Liver (tissue), 9 donors: ENCODE measurements around the gene NSFL1C. TPM values are rescaled to one million over a fixed set of nuclear protein-coding genes. Genes with fewer than 3 reads are reported as not detected.
"Not testable (repeated sequence)": the region's sequence is repeated elsewhere in the genome, so short reads cannot be mapped to it uniquely, and the experiment has no call there.

ENCODE experiments used
- DNase-seq: peaks from one replicate; pipeline ENCODE4 v3.0.0-alpha.2; 2017; ENCODE audit warnings: low spot score
- H3K27ac ChIP-seq, 2 donors: one replicate each; pipeline ENCODE4 v1.7.0; 2013; ENCODE audit warnings: inconsistent platforms in 2 of 2, low read length in 2 of 2, control low read depth in 1 of 2, low read depth in 1 of 2, mild to moderate bottlenecking in 1 of 2
- H3K27me3 ChIP-seq, 4 donors: one replicate each; pipeline versions ENCODE4 v1.6.1 to v1.7.0; 2013; ENCODE audit warnings: low read length in 3 of 4, inconsistent platforms in 1 of 4, mild to moderate bottlenecking in 1 of 4, moderate library complexity in 1 of 4; ENCODE audit not compliant: control insufficient read depth in 4 of 4, insufficient read depth in 4 of 4
- H3K36me3 ChIP-seq, 4 donors: one replicate each; pipeline versions ENCODE4 v1.6.1 to v1.7.0; 2013; ENCODE audit warnings: low read length in 3 of 4, mild to moderate bottlenecking in 3 of 4, low read depth in 1 of 4, moderate library complexity in 1 of 4; ENCODE audit not compliant: control insufficient read depth in 4 of 4, insufficient read depth in 3 of 4
- H3K4me1 ChIP-seq, 4 donors: one replicate each; pipeline versions ENCODE4 v1.6.1 to v1.7.0; 2013; ENCODE audit warnings: low read length in 3 of 4, mild to moderate bottlenecking in 3 of 4, moderate library complexity in 1 of 4; ENCODE audit not compliant: control insufficient read depth in 4 of 4, insufficient read depth in 4 of 4
- H3K4me3 ChIP-seq, 3 donors: one replicate each; pipeline versions ENCODE4 v1.6.1 to v1.7.0; 2013; ENCODE audit warnings: low read length in 3 of 3, control low read depth in 1 of 3, low read depth in 1 of 3, mild to moderate bottlenecking in 1 of 3
- H3K9ac ChIP-seq, 2 donors: one replicate each; pipeline ENCODE4 v1.7.0; 2013; ENCODE audit warnings: low read length in 2 of 2, mild to moderate bottlenecking in 2 of 2, moderate library complexity in 2 of 2, control low read depth in 1 of 2, low read depth in 1 of 2
- H3K9me3 ChIP-seq, 4 donors: one replicate each; pipeline versions ENCODE4 v1.6.1 to v1.7.0; 2013; ENCODE audit warnings: low read length in 3 of 4; ENCODE audit not compliant: control insufficient read depth in 4 of 4
- ATF3 ChIP-seq: IDR thresholded peaks from 2 replicates; pipeline ENCODE4 v1.6.1; 2016; ENCODE audit warnings: antibody characterized with exemption
- FOXA1 ChIP-seq: IDR thresholded peaks from 2 replicates; pipeline ENCODE4 v1.6.1; 2016; ENCODE audit warnings: antibody characterized with exemption
- FOXA2 ChIP-seq: IDR thresholded peaks from 2 replicates; pipeline ENCODE4 v1.6.1; 2016; ENCODE audit warnings: antibody characterized with exemption
- GABPA ChIP-seq, 2 donors: IDR thresholded peaks in 1 of 2; conservative IDR thresholded peaks in 1 of 2; 2 replicates each; pipeline ENCODE4 v1.6.1; 2016; ENCODE audit warnings: antibody characterized with exemption in 2 of 2, mild to moderate bottlenecking in 1 of 2, moderate library complexity in 1 of 2
- HNF4A ChIP-seq, 2 donors: conservative IDR thresholded peaks; 2 replicates each; pipeline ENCODE4 v1.6.1; 2016; ENCODE audit warnings: antibody characterized with exemption in 2 of 2, mild to moderate bottlenecking in 2 of 2
- HNF4G ChIP-seq: IDR thresholded peaks from 2 replicates; pipeline ENCODE4 v1.6.1; 2016; ENCODE audit warnings: antibody characterized with exemption
- JUND ChIP-seq, 2 donors: IDR thresholded peaks; 2 replicates each; pipeline ENCODE4 v1.6.1; 2016; ENCODE audit warnings: antibody characterized with exemption in 2 of 2
- NR2F2 ChIP-seq: IDR thresholded peaks from 2 replicates; pipeline ENCODE4 v1.6.1; 2016; ENCODE audit warnings: antibody characterized with exemption
- RAD21 ChIP-seq, 2 donors: IDR thresholded peaks; 2 replicates each; pipeline ENCODE4 v1.6.1; 2016; ENCODE audit warnings: antibody characterized with exemption in 2 of 2, mild to moderate bottlenecking in 2 of 2
- RXRA ChIP-seq, 2 donors: IDR thresholded peaks; 2 replicates each; pipeline ENCODE4 v1.6.1; 2017 to 2018; ENCODE audit warnings: antibody characterized with exemption in 2 of 2, mild to moderate bottlenecking in 1 of 2
- SP1 ChIP-seq: IDR thresholded peaks from 2 replicates; pipeline ENCODE4 v1.6.1; 2018; ENCODE audit warnings: antibody characterized with exemption, mild to moderate bottlenecking
- TAF1 ChIP-seq: conservative IDR thresholded peaks from 2 replicates; pipeline ENCODE4 v1.6.1; 2016; ENCODE audit warnings: antibody characterized with exemption, mild to moderate bottlenecking
- YY1 ChIP-seq: IDR thresholded peaks from 2 replicates; pipeline ENCODE4 v1.6.1; 2016; ENCODE audit warnings: antibody characterized with exemption, mild to moderate bottlenecking
- WGBS: extraction: QIAGEN DNeasy Blood & Tissue Kit; methylation state at CpG from one replicate; pipeline ENCODE4 v1.1.7; 2013; 5-methylcytosine and 5-hydroxymethylcytosine counted together
- polyA plus RNA-seq, 2 donors: library from polyadenylated mRNA; stranded (reverse) in 1 of 2; unstranded in 1 of 2; fragments of 200-250 nt in 1 of 2; fragments of >200 nt in 1 of 2; fragmentation: Nextera tagmentation in 1 of 2; extraction: Ambion mirVana in 1 of 2; gene quantifications; one replicate each; pipeline versions ENCODE4 v1.2.1 to v1.2.3, GENCODE V29; 2013 to 2015
- total RNA-seq, 2 donors: library from RNA; depleted of rRNA; stranded (reverse); fragments of >200 nt; gene quantifications; one replicate each; pipeline ENCODE4 v1.2.3, GENCODE V29; 2014
- TF ChIP-seq, protein P1 (sequence below): IDR thresholded peaks from 2 replicates; pipeline ENCODE4 v1.6.1; 2016; ENCODE audit warnings: antibody characterized with exemption, mild to moderate bottlenecking
- TF ChIP-seq, protein P2 (sequence below): IDR thresholded peaks from 2 replicates; pipeline ENCODE4 v1.6.1; 2016; ENCODE audit warnings: antibody characterized with exemption
- TF ChIP-seq, protein P3 (sequence below): fragments of 150-350 bp; IDR thresholded peaks from 2 replicates; pipeline ENCODE4 v1.5.1; 2017; ENCODE audit warnings: improper control_type of control experiment, low read depth, low read length; ENCODE audit not compliant: missing input control
- TF ChIP-seq, protein P4 (sequence below): IDR thresholded peaks from 2 replicates; pipeline ENCODE4 v1.6.1; 2016; ENCODE audit warnings: antibody characterized with exemption
- donor health status: healthy.
- donor health status: healthy.
- donor health status: healthy.
- donor health status: healthy.
- donor health status: healthy.

NSFL1C gene
- total and polyA plus RNA-seq, 4 donors, result 13.7 to 49.0 (median 34.7) TPM

DNA sequence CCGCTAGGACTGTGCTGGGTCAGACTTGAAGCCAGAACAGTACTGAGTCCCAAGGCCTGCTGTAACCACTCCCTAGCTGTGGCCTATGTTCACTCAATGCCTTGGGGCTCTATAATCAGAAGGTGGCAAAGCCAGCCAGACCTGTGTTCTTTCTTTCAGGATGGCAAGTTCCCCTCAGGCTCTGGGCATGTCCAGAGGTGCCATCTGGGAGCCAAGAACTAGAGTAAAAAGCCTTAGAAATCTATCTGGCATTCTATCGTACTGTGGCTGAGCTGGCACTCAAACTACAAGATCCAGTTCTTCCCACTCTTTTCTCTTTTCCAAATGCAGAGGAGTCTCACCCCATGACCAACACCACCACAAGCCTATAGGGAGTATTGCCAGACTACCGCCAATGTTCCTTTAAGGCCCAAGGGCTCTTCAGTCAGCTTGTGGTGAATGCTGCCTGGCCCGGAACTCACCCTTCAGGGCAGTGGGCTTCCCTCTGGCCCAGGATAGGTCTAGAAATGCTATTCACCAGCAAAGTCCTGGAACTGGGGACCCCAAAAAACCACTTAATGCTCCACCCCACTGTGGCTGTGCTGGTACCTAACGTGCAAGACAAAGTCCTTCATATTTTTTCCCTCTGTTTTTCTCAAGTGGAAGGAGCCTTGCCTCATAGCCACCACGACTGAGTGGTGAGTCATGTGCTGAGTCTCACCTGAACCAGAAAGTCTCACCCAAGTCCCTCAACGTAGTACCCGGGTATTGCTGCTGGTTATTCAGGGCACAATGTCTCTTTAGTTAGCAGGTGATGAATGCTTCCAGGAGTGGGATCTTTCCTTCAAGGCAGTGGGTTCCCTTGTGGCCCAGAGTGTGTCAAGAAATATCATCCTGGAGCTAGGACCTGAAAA, 33.1 kb upstream of the NSFL1C start (continued):
- TF ChIP-seq, protein P1, sequence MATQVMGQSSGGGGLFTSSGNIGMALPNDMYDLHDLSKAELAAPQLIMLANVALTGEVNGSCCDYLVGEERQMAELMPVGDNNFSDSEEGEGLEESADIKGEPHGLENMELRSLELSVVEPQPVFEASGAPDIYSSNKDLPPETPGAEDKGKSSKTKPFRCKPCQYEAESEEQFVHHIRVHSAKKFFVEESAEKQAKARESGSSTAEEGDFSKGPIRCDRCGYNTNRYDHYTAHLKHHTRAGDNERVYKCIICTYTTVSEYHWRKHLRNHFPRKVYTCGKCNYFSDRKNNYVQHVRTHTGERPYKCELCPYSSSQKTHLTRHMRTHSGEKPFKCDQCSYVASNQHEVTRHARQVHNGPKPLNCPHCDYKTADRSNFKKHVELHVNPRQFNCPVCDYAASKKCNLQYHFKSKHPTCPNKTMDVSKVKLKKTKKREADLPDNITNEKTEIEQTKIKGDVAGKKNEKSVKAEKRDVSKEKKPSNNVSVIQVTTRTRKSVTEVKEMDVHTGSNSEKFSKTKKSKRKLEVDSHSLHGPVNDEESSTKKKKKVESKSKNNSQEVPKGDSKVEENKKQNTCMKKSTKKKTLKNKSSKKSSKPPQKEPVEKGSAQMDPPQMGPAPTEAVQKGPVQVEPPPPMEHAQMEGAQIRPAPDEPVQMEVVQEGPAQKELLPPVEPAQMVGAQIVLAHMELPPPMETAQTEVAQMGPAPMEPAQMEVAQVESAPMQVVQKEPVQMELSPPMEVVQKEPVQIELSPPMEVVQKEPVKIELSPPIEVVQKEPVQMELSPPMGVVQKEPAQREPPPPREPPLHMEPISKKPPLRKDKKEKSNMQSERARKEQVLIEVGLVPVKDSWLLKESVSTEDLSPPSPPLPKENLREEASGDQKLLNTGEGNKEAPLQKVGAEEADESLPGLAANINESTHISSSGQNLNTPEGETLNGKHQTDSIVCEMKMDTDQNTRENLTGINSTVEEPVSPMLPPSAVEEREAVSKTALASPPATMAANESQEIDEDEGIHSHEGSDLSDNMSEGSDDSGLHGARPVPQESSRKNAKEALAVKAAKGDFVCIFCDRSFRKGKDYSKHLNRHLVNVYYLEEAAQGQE, result no peak
- no peak for TF ChIP-seq RAD21 (IDR thresholded peaks at IDR 0.05)
- TF ChIP-seq, protein P2, sequence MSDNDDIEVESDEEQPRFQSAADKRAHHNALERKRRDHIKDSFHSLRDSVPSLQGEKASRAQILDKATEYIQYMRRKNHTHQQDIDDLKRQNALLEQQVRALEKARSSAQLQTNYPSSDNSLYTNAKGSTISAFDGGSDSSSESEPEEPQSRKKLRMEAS, result no peak
- TF ChIP-seq ATF3, result no peak

DNA sequence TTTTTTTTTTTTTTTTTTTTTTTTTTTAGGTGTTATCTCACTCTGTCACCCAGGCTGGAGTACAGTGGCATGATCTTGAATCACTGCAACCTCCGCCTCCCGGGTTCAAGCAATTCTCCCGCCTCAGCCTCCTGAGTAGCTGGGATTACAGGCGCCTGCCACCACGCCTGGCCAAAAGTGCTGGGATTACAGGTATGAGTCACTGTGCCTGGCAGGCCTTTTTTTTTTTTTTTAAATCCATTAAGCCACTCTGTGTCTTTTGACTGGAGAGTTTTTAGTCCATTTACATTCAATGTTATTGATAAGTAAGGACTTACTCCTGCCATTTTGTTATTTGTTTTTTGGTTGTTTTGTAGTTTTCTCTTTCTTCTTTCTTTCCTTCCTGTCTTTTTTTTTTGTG, 30.7 kb upstream of the NSFL1C start:
- H3K4me3 ChIP-seq, H3K36me3 ChIP-seq, H3K27ac ChIP-seq, H3K27me3 ChIP-seq, H3K4me1 ChIP-seq, DNase-seq, H3K9me3 ChIP-seq, H3K9ac ChIP-seq: not testable (repeated sequence)
- WGBS, result 90% methylated on average over 5 of the region's 5 CpGs

GRCh38 chr20:1496930-1497329, 30.3 kb upstream of the NSFL1C start:
- H3K36me3 ChIP-seq, result no peaks in the 10 kb centered on the region
- peaks cover 0 to 3% (median 0%) of the 10 kb centered on the region in 4 donors for H3K27me3 ChIP-seq
- no peaks in the 10 kb centered on the region for H3K9me3 ChIP-seq
- WGBS, result 84% methylated on average over 3 of the region's 3 CpGs
- no peak for DNase-seq
- H3K27ac ChIP-seq, result no peak overlapping the region
- H3K4me1 ChIP-seq, result no peaks in the 10 kb centered on the region
- H3K9ac ChIP-seq, result no peak overlapping the region
- no peak overlapping the region for H3K4me3 ChIP-seq
- TF ChIP-seq GABPA (IDR thresholded peaks at IDR 0.05 in 1 of 2, conservative IDR thresholded peaks at IDR 0.05 in 1 of 2) (no peak), NR2F2 (no peak), YY1 (no peak), JUND (IDR thresholded peaks at IDR 0.05) (no peak), HNF4A (conservative IDR thresholded peaks at IDR 0.05) (no peak), TAF1 (no peak), FOXA1 (no peak), FOXA2 (no peak), RXRA (IDR thresholded peaks at IDR 0.05) (no peak), ATF3 (no peak), HNF4G (no peak), SP1 (no peak)
- TF ChIP-seq, protein P3, sequence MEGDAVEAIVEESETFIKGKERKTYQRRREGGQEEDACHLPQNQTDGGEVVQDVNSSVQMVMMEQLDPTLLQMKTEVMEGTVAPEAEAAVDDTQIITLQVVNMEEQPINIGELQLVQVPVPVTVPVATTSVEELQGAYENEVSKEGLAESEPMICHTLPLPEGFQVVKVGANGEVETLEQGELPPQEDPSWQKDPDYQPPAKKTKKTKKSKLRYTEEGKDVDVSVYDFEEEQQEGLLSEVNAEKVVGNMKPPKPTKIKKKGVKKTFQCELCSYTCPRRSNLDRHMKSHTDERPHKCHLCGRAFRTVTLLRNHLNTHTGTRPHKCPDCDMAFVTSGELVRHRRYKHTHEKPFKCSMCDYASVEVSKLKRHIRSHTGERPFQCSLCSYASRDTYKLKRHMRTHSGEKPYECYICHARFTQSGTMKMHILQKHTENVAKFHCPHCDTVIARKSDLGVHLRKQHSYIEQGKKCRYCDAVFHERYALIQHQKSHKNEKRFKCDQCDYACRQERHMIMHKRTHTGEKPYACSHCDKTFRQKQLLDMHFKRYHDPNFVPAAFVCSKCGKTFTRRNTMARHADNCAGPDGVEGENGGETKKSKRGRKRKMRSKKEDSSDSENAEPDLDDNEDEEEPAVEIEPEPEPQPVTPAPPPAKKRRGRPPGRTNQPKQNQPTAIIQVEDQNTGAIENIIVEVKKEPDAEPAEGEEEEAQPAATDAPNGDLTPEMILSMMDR, result no peak
- TF ChIP-seq, protein P2, result no peak
- TF ChIP-seq, protein P4, sequence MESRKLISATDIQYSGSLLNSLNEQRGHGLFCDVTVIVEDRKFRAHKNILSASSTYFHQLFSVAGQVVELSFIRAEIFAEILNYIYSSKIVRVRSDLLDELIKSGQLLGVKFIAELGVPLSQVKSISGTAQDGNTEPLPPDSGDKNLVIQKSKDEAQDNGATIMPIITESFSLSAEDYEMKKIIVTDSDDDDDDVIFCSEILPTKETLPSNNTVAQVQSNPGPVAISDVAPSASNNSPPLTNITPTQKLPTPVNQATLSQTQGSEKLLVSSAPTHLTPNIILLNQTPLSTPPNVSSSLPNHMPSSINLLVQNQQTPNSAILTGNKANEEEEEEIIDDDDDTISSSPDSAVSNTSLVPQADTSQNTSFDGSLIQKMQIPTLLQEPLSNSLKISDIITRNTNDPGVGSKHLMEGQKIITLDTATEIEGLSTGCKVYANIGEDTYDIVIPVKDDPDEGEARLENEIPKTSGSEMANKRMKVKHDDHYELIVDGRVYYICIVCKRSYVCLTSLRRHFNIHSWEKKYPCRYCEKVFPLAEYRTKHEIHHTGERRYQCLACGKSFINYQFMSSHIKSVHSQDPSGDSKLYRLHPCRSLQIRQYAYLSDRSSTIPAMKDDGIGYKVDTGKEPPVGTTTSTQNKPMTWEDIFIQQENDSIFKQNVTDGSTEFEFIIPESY, result no peak
- TF ChIP-seq, protein P1, result no peak
